NCI-H2196 treated with DMSO at 0.1 percent for 48 hours (cell line): ENCODE measurements around the gene MAEA.

Experiments used
- DNase-seq: peaks from one replicate; lab custom pipeline; 2025; ENCODE audit not compliant: unreplicated experiment; lab: John Stamatoyannopoulos, UW

The MAEA gene

GRCh38 chr4:1349359-1350168, 59.9 kb downstream of the MAEA start:
- no peak for DNase-seq

GRCh38 chr4:1350169-1350520, 60.5 kb downstream of the MAEA start:
- no peak for DNase-seq

GRCh38 chr4:1351854-1352566, 62.3 kb downstream of the MAEA start:
- peak; percentile 48 for DNase-seq

GRCh38 chr4:1352567-1352900, 62.8 kb downstream of the MAEA start:
- no peak for DNase-seq

- DNase-seq: no peak
Measured at GRCh38 chr4:1353186-1354055, 63.7 kb downstream of the MAEA start.

- DNase-seq: no peak
Measured at GRCh38 chr4:1354136-1354982, 64.7 kb downstream of the MAEA start.

DNA sequence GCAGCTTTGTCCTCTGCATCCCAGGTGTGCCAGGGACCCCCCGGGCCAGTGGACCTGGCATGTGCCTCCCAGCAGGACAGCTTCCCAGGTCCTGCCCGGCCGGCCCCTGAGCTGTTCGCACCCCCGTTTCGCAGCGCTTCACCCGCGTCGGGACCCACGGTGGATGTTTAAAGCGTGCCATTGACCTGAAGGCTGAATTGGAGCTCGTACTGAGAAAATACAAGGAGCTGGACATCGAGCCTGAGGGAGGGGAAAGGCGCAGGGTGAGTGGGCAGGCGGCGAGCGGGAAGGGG, 65.2 kb downstream of the MAEA start:
- DNase-seq: no peak

DNA sequence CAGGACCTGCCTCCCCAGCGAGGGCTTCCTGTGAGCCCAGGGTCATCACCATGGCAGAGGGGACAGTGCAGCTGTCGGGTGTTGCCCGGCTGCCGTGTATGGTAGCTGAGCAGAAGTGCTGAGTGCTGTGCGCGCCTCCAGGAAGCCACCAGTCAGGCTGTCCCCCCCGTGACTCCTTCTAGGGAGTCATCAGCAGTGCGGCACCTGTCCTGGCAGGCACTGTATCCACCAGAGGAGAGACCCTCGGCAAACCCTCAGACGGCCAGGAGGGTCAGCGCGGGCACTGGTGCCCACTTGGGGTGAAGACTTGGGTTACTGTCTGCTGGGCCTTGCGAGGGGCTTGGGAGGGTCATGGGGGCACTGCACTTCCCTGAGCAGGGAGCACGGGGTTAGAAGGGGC, 65.7 kb downstream of the MAEA start:
- DNase-seq: no peak

DNA sequence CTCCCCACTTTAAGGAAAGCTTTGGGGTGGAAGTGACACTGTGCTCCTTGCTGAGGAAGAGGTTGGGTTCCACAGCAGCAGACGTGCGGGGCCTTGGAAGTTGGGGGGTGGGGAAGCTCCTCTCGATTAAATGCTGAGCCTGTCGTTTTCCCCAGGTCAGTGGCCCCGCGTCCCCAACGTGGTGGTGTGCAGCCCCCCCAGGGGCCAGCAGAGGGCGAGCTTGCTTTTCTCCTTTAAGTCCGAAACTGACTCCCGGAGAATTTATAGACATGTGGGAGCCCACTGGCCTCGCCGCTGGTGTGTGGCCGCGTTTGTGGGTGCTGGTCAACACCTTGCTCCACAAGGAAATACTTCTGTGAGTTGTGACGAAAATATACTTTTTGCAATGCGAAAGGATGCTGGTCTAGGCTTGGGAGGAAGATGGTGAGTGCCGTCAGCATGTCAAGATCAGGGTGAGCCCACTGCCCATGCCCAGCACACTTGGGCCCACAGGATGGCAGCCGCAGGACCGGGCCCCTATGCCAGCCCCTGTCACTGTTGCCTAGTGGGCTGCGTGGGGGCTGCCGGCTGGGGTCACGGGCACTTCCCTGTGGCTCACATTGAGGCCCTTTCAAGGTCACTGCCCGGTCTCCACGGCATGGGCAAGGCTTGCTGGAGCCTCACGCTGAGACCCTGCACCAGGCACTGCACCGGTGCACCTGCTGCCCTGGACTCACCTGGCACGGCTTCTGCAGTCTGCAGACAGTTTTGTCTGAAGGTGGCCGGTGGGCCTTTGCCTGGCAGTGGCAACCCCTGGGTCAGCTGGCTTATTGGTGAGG, 66.7 kb downstream of the MAEA start:
- no peak for DNase-seq

DNA sequence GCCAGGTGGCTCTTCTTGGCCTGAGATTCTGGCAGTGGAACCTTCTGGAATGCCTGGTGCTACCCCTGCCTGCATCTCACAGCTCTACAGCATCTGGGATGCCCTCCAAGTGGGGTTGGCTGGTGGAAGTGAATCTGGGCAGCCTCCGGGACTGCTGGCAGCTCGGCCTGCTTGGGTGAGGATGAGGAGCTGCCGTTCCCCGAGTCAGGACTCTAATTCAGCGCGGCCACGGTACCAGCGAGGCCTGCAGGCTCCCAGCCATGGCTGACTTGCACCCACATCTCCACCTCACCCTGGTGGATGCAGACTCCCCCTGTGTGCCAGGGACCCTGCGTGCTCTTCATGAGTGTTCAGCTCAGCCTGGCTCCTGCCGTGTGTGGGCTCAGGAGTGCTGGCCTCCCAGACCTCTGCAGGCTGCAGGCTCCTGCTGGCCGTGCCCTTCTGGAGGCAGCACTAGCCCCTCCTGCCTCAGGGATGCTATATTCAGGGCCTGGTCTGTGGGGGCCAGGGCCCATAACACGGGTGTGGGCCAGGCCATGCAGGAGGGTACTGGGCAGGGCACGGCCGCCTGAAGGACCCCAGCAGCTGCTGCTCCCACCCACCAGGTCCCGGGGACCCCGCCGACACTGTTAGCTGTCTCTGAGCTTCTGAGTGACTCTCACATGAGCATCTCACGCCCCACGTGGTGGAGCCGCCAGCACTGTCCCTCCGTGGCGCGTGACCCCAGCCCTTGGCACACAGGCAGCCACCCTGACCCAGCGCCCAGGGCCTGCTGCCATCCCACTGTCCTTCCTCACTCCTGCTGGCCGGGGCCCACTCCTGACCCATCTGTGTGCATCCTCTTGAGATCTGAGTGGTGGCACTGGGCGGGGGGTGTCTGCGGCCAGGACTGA, 67.9 kb downstream of the MAEA start:
- no peak for DNase-seq

DNA sequence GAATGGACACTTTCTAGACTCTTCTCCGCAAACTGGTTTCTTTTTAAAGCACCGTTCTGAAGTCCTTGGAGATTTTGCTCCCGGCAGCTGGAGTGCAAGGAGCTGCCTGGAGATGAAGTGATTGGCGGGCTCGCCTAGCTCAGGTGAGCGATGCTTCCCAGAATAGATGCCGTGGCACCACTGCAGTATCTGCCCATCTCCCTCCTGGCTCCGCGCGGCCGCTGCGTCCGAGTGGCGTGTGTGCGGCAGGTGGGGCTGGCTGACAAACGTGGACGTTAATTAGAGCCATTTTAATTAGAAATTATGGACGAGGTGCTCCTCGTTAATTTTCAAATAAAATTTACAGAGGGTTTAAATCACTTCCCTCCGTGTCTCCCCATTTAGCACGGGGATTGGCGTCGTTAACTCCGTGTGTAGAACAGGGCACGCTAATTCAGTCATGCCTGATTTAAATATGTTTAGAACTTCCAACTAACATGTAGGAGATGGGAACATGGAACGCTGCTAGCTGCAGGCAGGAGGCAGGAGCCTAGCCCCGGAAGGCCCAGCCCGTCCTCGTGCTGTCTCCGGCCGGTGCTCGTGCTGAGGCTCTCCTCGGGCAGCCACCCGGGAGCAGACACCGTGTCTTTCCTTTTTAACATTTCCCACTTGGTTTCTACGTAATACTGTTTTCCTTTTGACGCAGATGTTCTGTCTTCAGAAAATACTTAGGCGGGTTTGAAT, 68.9 kb downstream of the MAEA start:
- DNase-seq: no peak

DNA sequence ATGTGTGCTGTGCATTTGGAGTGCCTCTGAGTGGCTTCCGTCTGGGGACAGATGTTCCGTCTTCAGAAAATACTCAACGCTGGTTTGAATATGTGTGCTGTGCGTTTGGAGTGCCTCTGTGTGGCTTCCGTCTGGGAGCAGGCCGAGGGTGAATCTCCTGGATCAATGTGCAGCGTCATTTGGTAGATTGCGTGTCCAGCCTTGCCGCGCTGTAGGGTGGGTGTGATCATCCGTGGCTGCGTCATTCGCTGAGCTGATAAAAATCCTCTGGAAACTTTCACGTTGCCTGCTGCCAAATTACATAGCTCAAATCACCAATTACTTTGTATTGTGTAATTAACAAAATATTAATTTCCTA, 69.4 kb downstream of the MAEA start:
- DNase-seq: no peak

- DNase-seq: no peak
Measured at GRCh38 chr4:1359976-1360375, 70.3 kb downstream of the MAEA start.

DNA sequence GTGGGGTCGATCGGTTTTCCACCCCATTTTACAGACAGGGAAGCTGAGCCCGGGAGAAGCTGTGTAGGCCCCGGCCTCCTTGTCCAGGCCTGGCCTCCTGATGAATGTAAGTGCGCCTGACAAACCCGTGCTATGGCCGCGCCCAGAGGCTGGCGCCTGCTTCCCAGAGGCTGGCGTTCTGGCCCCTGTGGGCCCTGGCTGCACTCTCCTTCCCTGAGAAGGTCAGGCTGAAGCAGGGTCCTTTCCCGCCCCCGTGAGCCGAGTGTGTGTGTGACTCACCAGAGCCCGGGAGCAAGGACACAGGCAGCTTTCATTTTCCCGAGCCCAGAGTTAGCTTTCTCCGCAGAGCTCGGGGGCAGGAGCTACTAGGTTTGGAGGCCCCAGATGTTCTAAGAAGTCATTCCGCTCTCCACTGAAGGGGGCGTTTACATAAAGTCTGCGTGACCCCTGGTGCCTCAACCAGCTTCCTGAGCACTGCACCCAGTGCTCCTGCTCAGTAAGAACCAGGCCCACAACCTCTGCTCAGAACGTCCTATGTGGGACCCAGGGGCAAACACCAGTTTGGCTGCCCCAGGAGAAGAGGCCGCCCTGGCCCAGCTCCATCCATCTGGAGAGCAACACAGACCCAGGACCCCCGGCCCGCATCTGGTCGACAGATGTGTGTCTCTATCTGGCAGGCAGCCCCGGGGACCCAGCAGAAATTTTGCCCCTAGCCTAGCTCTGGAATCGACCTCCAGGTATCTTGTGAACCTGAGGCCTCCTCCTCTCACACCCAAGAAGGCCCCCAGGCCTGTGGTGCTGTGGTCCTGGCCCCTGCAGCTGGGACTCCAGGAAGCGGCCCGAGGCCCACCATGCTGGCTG, 71.0 kb downstream of the MAEA start:
- no peak for DNase-seq

DNA sequence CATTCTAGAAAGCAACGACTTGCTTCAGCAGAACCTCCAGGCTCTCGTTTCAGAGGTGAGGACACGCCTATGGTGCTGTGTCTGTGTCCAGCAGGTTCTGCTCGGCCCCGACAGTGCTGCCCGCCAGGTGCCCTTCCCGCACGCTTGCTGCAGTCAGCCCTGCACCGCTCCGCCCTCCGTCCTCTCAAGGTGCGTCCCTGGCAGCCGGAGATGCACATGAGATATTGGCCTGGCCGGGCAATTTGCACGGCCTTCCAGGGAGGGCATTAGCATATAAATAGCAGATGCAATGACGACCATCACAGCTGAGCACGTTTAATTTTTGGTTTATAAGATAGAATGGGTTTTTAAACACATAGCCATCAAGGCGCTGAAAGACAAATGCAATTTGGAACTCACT, 71.7 kb downstream of the MAEA start:
- no peak for DNase-seq

DNA sequence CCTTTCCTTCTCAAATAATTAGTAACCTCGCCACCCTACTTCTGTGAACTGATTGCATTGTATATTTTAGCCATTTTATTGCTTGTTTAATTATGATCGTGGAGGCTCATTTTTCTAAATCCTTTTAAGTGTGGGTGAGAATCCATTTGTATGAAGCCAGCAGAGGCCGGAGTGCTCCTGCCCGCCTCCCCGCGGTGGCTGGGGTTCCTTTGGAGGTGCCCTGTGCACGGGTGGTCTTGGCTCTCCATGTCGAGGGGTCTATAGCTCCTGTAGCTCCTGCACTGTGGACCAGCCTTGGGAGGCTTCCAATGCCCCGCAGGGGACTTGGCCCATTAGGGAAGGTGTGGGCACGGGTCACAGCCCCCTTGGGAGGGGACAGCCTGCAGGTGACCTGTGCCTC, 72.4 kb downstream of the MAEA start:
- DNase-seq: no peak

DNA sequence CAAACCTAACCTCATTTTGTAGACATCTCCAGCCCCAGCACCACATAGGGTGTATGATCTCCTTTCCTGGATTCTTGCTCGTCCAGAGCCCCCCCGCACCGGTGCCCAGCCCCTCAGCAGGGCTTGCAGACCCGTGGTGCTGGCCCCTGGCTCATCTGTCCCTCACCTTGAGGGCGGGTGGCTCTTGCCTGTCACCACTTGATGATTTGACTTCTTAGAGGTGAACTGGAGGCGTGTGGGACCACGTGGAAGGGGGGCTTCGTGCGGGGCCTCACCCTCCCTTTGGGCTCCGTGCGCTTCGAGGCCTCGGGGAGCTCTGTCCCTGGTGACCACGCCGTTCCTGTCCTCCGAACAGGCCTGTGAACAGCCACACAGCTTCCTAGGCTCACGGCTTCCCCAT, 72.8 kb downstream of the MAEA start:
- DNase-seq: no peak

- DNase-seq: no peak
Measured at GRCh38 chr4:1363513-1363912, 73.8 kb downstream of the MAEA start.
